GM19452 (cell line): ENCODE measurements around the gene PFKFB3.
A peak's percentile ranks its signal among the peaks of the same experiment; 100 is the strongest.
"Not testable (repeated sequence)": the region's sequence is repeated elsewhere in the genome, so short reads cannot be mapped to it uniquely, and the experiment has no call there.

Experiments
- ATAC-seq: cut with Tn5 transposase; IDR thresholded peaks from one replicate; pipeline ENCODE4 v1.9.1; 2021; ENCODE audit not compliant: unreplicated experiment

PFKFB3 gene

DNA sequence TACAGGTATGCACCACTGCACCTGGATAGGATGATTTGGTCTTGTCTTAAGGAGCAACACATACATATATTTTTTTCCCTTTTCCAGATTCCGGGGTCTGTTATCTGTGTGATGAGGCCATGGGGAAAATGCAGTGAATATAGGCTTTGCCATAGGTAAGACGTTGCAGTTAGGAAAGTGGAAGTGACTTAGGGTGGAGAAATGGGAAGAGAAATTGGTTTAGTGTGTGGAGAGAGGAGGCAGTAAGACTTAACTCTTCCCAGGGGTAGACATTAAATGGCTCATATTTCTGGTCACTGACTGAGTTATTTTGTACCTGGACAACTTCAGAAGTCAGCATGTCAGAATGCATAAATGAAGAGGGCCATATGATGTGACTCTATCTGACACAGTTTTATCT is 66.7 kb downstream of the PFKFB3 start:
- ATAC-seq: no peak

DNA sequence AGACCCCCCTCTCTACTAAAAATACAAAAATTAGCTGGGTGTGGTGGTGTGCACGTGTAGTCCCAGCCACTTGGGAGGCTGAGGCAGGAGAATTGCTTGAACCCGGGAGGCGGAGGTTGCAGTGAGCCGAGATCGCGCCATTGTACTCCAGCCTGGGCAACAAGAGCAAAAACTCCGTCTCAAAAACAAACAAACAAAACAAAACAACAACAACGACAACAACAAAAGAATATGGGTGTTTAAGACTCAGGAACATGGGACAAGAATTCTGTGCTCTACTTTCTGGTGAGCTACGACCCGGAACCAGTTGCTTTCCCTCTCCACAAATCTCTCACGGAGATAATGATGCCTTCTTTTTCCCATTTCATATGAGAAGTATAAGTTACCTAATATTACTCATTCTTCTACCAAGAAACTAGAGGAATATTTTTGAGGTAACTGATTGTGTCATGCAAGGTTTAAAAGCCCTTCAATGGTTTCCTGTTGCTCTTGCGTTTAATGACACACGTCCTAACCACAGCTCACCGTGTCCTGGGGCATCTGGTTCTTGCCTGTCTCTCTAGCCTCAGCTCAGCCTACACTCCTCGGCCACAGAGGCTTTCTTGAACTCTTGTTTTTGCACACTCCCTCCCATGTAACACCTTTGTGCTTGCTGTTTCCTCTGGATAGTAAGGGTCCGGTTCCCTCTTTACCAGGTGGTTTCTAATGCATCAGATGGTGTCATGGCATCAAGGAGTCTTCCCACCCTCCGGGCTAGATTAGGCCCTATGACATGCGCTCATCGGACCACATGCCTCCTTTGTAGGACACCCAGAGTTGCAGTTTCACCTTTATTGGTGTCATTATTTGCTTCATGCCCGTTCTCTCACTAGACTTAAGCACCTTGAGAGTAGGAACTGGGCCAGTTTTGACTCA is 67.5 kb downstream of the PFKFB3 start:
- ATAC-seq: peak; percentile 80

DNA sequence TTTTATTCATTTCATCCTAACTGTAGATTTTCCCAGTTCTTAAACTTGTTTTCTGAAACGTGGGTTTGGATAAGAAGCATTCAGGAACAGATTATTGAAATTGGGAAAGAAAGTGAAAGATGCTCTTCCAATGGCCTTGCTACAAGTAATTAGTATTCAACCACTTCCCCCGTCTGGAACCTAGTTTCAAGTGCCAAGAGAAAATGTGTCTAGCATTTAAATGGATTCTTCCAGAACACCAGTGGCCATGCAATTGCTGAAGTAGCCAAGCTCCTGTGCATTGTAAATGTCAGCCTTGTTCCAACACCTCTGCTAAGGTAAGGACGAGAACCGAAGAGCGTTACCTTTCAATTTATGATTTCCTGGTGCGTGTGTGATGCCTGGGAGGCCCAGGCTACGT is 68.2 kb downstream of the PFKFB3 start:
- ATAC-seq: no peak

DNA sequence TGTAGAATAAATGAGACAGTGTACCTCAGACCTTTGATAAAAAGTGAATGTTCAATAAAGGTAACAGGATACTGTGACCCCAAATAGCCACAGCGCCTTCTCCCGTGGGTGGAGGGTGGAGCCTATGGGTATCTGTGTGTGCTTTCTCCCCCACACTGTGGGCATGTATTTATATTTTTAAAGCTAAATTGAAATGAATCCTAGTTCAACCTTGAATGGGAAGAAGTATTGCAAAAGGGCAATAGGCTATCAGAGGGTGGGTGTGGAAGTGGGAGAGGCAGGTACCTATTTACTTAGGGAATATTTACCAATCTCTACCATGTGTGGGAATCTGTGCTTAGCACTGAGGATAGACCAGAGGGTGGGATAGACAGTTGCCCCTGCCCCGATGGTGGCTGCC is 68.9 kb downstream of the PFKFB3 start:
- no peak for ATAC-seq

DNA sequence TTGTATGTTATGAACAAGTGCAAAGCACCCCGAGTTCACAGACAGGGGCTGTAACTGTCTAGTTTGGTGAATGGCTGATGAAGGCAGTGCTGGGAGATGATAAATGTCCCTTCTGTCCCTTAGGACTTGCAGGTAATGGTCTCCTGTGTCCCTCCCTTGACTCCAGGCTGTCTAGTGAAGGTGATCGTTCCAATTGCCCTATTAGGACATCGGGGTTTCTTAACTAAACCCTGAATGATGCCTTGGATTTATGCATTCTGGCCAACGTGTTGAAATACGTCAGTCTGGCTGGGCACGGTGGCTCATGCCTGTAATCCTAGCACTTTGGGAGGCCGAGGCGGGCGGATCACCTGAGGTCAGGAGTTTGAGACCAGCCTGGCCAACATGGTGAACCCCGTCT is 69.4 kb downstream of the PFKFB3 start:
- ATAC-seq: no peak

DNA sequence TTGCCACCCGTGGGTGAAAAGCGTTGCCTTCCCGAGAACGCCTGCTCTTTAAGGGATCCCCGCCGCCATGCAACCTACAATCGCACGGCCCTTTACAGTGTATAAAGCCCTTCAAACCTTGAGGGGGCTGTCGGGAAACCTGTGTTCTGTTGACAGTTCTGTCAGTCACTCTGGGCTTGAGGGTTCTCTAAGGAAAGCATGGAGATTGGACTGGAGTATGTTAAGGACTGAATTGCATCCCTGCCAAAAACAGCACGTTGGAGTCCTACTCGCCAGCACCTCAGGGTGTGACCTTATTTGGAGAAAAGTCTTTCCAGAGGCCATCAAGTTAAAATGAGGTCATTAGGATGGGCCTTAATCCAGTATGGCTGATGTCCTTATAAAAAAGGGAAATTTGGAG is 70.6 kb downstream of the PFKFB3 start:
- no peak for ATAC-seq

DNA sequence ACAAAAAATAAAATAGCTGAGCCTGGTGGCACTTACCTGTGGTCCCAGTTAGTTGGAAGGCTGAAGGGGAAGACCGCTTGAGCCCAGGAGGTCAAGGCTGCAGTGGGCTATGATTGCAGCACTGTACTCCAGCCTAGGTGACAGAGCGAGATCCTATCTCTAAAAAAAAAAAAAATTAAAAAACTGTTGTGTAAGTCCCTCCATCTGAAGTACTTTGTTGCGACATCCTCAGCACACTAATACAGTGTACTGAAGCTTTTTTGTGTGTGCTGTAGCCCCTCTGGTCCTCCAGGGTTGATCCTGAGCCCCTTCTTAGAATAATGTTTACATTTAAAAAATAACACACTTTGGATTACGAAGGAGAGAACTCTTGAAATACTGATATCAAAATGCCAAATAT is 71.3 kb downstream of the PFKFB3 start:
- ATAC-seq: no peak

DNA sequence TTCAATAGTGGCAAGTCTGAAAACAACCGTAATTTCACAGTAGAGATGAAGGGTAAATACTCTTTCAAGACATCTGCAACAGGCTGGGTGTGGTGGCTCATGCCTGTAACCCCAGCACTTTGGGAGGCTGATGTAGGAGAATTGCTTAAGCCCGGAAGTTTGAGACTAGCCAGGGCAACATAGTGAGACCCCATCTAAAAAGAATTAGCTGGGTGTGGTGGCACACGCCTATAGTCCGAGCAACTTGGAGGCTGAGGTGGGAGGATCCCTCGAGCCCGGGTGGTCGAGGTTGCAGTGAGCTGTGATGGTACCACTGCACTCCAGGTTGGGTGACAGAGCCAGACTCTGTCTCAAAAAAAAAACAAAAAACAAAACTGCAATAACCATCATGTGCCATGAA is 71.8 kb downstream of the PFKFB3 start:
- ATAC-seq: no peak

DNA sequence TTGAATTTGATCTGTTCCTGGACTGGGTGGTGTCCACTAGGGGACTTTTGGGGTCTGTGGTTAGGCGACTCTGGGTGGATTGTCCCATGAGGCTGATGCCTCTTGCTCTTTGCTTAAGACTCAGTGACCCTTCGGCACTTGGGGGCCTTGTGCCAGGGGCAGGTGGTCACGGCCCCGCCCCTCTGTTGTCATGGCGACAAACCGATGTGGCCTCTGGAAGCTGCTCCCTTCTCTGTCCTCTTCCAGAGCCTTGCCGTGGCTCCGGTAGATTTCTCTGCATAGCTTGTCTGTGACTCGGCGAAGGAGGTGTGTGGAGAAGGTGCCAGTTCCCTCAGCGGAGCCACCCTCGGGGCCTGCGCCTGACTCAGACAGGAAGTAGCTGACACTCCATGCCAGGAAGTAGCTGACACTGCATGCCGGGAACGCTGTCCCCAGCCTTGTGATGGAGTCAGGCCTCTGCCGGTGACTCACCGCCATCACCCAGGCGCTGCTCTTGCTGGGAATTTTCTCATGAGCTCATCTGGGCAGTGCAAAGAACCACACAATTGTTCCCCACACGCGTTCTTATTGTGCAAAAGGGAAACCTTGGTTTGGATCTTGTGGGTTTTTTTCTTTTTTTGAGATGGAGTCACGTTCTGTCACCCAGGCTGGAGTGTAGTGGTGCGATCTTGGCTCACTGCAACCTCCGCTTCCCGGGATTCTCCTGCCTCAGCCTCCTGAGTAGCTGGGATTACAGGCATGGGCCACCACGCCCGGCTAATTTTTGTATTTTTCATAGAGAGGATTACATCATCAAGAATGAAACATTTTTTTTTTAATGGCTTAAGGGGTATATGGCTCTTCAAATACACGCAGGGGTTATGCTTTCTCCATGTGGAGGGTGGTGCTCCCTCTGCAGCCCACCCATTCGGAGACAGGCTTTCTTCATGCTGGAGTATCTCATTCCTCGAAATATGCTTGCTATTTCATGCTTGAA is 72.6 kb downstream of the PFKFB3 start:
- ATAC-seq: peak; percentile 57

DNA sequence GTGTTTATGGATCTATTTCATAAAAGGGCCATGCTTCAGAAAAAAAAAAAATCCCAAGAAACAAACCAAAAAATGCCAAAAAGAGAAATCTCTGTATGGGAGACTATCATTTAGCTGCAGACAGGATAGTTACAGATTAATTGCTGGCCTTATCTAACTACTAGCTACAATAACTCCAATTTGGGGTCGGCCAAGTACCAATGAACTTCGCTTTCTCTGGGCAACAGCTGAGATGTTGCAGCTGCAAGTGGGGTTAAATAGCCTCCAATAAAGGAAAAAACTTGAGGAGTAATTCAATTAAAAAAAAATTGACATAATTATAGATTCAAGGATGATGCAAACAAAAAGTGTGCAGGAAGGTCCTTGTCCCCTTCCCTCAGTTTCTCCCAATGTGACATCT is 73.6 kb downstream of the PFKFB3 start:
- no peak for ATAC-seq

DNA sequence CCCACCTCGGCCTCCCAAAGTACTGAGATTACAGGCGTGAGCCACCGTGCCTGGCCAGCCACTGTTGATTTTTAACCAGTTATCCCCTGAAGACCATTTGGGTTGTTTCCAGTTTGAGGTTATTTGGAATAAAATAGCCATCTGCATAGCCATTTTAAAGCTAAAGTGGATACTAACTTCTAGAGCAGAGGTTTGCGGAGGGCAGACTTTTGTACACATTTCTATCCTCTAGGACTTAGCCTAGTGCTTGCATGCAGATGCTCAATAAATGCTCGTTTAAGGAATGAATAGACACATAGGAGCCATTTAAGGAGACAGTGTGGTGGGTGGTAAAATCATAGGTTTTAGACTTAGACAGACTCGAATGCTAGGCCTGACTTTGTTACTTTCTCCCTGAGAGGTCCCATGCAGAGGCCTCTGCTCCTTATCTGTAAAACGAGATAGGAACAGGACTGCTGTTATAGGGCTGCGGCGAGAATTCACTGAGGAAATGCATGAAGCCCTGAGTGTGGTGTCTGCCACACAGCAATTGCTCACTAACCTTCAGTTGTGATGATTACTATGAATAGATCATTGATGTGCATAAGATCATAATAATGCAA is 75.9 kb downstream of the PFKFB3 start:
- no peak for ATAC-seq

DNA sequence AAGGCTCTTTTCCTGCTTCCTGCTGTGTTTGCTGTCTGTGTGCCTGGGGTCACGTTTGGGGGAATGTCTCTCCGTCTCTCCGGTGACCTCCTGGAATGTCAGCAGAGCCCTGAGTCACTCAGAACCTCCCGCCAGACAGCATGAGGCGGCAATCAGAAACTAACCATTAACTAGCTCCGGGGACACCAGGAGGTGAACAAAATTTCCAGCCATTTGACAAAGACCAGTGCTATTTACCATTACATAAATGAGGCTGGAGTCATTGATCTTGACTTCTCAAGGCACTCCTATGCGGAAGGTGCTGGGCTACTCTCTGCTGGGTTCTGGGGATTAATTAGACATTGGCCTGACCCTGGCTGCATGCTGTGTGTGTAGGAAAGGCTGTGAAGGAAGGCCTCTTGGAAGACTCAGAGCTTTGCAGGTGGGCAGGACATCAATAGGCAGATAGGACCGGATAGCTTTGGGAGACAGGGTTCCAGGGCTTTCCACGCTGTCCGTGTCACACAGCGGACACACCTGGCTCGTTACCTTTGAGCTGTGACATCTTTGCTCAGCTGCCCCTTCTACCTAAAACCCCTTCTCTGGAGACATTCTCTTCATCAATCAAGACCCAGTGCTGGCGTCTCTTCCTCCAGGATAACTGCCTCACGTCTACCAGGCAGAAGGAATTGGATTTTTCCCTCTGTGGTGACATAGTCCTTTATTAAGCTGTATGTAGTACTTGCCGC is 77.0 kb downstream of the PFKFB3 start:
- ATAC-seq: no peak

DNA sequence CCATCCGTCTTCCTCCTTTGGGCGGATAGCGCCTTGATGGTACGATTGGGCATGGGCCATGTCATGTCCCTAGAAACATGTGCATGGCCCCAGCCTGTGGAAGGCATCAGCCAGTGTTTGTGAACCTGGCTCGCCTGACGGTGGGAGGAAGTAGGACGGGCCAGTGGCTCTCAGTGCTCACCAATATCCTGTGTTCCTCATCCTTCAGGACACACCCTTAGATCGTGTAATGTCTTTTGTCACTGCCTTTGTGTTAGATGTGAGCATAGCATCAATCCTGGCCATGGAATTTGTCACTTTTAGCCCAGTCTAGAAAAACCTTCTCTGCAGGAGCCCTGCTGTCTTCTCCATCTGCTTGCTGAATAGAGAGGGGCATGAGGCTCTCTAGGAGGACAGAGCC is 77.6 kb downstream of the PFKFB3 start:
- no peak for ATAC-seq

DNA sequence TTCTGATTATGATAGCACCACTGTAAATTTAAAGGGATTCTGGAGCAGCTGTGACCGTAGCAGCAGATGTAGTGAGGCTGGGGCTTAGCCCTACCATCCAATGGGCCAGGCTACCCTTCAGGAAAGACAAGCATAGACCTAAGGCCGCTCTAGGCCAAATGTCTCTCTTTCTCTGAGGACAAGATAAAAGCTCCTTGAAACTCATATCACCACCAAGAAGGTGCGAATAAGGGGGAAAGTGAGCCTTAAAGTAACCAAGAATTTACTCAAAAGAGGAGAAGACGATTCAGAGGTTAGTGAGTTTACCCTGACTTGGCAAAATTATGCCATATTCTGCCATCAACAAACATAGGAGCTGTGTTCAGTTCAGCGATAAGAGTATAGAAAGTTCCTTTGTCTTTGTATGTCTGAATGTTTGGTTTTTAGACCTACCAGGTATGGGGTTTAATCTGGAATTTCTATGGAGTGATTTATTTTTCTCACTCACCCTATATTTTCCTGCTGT is 79.8 kb downstream of the PFKFB3 start:
- ATAC-seq: no peak

DNA sequence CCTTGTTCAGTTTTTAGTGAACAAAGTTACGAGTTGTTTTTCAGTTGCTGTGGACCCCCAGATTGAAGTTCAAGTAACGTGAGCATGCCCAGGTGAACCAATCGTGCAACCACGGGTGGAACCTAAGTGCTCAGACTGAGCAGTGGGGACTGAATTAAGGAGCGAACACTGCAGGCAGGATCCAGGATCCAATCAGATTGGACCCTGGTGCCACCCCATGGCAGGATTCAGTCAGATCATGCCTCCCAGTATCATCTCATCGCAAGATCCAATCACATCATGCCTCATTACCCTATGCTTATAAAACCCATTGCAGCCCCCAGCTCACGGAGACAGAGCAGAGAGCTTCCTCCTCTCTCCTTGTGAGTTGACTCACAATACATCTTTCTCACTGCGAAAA is 80.9 kb downstream of the PFKFB3 start:
- ATAC-seq: no peak

DNA sequence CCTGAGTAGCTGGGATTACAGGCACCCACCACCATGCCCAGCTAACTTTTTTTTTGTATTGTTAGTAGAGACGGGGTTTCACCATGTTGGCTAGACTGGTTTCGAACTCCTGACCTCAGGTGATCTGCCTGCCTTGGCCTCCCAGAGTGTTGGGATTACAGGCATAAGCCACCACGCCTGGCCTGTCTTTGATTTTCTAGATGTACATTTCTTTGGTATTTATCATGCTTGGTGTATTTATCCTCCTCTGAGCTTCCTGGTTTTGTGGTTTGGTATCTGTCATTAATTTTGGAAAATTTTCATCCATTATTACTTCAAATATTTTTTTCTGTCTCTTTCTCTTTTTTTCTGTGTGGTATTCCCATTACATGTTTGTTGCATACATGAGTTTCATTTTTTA is 87.9 kb downstream of the PFKFB3 start:
- ATAC-seq: not testable (repeated sequence)

DNA sequence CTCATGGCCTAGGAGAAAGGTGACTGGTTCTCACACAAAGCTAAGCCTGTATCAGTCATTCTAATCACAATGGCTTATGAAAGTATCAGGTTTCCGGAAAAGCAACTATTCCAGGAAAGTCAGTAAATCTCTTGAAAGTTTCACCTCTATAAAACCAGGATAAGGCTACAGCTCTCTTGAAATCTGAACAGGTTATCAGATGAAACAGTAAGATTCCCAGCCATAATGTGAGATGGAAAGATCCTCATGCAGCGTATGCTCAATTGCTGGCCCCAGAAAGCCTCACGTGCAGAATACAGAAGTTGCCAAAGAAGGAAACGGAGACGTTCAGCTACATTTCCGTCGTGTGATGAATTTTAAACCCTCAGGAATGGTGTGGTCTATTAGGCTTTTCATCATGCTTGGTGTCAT is 90.0 kb downstream of the PFKFB3 start:
- no peak for ATAC-seq

DNA sequence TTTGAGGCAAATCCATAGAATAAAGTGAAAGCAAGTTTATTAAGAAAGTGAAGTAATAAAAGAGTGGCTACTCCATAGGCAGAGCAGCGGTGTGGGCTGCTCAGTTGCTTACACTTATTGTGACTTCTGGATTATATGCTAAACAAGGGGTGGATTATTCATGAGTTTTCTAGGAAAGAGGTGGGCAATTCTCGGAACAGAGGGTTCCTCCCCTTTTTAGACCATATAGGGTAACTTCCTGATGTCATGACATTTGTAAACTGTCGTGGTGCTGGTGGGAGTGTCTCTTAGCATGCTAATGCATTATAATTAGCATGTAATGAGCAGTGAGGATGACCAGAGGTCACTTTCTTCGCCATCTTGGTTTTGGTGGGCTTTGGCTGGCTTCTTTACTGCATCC is 93.7 kb downstream of the PFKFB3 start:
- not testable (repeated sequence) for ATAC-seq

DNA sequence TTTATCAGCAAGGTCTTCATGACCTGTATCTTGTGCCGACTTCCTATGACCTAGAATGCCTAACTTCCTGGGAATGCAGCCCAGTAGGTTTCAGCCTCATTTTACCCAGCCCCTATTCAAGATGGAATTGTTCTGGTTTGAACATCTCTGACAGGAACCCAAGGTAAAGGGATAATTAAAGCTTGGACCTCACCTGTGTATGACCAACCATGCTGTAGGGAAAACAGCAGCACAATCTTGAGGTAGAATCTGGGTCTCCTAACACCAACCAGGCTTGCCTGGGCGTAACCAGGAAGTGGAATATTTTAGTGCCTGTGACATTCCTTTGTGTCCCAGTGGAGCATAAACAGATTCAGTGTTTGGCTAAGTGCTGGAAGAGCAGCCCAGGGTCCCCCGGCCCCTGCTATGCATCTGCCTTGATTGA is 94.1 kb downstream of the PFKFB3 start:
- no peak for ATAC-seq

DNA sequence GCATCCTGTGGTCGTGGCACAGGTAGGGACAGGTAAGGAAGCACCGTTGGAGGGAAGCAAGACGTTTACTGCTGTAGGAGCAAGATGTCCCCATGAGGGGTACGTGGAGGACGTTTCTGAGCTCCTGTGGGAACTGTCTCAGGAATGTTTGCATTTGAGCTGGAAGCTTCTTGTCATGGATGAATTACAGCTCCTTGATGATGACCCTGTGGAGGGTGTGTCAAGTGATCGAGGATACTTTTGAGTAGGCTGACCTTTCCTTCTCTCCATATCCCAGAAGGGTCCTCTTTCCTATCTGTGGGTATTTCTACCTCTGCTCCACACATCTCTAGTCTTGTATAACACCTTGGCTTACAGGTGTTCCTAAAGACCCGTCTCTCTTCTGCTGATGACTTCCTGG is 94.8 kb downstream of the PFKFB3 start:
- ATAC-seq: no peak
